UCSD-AML1 (cell line): ENCODE results near the gene ERN1.
"Not testable (repeated sequence)": the region's sequence is repeated elsewhere in the genome, so short reads cannot be mapped to it uniquely, and the experiment has no call there.

ENCODE experiments used
- DNase-seq: peaks from one replicate; lab custom pipeline; 2025; ENCODE audit not compliant: unreplicated experiment; lab: John Stamatoyannopoulos, UW

Gene ERN1

DNA sequence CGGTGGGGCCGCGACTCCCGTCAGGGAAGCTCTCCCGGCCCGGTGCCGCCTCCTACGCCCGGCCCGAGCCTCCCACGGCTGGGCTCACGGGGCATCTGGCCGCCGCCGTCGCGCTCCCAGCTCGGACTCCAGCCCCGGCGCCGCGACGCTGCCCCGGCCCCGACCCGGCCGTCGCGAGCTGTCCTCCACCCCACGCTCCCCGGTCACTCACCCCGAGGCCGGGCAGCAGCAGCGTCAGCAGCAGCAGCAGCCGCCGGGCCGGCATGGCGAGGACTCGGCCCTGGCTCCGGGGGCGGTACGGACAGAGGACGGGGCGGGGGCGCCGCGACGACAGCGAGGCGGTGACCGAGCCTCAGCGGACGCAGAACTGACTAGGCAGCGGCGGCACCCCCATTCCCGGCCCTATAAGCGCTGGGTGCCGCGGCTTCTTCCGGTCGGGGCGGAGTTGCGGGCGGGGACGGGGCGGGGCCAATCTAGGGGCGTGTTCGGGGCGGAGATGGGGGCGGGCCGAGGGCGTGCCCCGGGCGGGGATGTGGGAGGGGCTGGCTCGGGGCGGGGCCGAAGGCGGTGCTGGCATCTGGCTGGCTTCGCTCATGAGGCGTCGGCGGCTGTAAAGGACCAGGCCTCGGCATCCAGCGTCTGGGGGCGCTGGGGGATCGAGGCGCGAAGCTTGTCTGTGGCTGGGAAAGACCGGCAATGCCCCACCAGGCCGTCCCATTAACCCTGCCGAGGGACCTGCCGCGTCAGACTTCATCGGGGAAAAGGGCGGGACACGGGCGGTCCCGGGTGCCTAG, at the start of gene ERN1:
TSS of gene ERN1 (minus strand) at position 380 of the 794 bp plus-strand sequence. CDS start at position 265, 115 bp downstream.
- peak; percentile 93 for DNase-seq

GRCh38 chr17:64179024-64179423, 49.1 kb upstream of the ERN1 start:
- not testable (repeated sequence) for DNase-seq

- DNase-seq: no peak
Measured at GRCh38 chr17:64178011-64178825, 48.3 kb upstream of the ERN1 start.

- DNase-seq: no peak
Measured at GRCh38 chr17:64177311-64178010, 47.5 kb upstream of the ERN1 start.

GRCh38 chr17:64176556-64176955, 46.6 kb upstream of the ERN1 start:
- no peak for DNase-seq

GRCh38 chr17:64174686-64175456, 44.9 kb upstream of the ERN1 start:
- DNase-seq: no peak

DNA sequence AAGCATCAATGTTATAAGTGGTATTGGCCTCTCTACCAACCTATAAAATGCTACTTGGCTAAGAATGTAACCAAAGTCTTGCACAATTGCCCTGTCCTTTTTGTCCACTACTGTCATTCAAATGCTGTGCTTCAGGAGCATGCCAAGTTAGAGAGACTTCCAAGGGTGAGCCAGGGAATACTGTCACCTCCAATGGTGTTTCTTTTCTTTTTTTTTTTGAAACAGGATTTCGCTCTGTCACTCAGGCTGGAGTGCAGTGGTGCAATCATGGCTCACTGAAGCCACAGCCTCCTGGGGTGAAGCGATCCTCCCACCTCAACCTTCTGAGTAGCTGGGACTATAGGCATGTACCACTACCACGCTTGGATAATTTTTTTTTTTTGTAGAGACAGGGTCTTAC, 43.7 kb upstream of the ERN1 start:
- no peak for DNase-seq

DNA sequence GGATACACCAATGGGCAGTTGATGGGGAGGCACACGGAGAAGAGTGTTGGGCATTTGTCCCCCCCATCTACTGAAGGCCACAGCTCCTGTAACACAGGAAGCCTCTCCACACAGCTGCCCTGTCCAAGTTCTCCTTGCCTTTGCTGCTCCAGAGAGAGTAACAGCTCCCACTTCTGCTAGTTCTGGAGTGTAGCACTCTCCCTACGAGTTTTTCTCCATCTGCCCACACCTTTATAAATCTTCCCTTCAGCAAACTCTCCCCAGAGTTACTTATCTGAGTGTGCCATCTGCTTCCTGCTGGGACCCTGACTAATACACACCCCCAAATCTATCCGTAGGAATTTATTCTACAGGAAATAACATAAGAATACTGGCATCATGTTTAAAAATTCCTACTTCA, 42.6 kb upstream of the ERN1 start:
- DNase-seq: no peak

- DNase-seq: no peak
Measured at GRCh38 chr17:64171041-64171440, 41.1 kb upstream of the ERN1 start.

- DNase-seq: no peak
Measured at GRCh38 chr17:64170286-64170685, 40.3 kb upstream of the ERN1 start.

- not testable (repeated sequence) for DNase-seq
Measured at GRCh38 chr17:64167666-64168065, 37.7 kb upstream of the ERN1 start.

DNA sequence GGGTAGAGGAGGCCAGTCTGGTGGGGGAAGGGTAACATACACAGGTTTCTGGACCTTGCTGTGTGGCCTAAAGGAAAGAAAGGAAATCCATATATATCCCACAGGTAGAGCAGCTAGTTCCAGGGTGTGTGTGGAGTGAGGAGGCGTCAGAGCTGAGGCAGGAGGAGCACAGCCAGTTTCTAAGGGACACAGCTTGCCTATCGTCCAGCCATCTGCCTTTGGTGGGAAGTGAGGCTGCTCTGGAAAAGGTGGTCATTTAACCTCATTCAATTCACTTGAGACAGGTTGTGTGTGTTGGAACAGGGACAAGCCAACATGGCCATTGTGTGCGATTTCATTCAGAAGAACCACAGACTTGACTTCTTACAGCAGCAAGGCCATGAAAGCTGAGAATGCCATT, 36.9 kb upstream of the ERN1 start:
- DNase-seq: no peak

GRCh38 chr17:64165347-64165746, 35.4 kb upstream of the ERN1 start:
- DNase-seq: no peak

DNA sequence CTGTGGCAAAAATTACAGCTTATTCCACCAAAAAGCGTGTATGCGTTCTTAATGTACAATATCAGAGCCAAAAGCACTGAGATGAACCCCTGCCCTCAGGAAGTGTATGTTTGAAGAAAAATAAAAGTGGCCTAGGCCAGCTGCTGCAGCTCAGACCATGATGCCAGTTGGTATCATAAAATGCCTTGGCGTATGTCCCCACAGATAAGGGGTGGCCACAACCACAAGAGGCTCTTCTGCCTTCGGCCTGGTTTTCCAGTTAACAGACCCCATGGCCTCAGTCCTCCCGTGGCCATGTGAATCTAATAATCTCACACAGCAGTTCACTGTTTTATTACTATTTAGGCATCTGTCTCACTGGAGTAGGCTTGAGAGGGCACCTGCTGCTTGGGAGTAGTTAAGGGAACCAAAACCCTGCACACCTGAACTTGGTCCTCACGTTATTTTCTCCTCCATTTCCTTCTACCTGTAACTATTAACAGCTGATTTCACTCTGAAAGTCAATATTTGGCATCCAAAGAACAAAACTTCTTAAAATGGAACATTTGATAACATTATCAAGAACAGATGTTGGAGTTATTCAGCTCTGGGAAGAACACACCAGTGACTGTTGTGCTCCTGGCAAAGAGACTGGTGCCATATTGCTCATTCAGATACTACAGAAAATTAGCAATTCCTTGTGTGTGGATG, 34.8 kb upstream of the ERN1 start:
- no peak for DNase-seq

DNA sequence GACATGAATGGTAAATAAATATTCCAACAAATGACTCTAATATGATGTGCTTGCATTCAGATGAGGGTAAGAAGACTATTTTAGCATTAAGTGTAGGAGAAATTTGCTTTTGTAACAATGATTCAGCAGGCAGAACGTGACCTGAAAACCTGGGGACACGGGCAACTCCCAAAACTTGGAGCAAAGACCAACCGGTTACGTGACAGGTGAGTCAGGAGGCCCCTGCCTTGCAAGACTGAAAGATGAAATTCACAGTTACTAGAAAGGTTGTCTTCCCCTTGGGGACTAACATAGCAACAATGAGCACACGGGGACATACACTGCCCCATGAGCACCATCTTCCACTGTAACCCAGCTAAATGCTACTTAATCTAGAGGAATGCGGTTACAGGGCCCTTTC, 33.5 kb upstream of the ERN1 start:
- DNase-seq: no peak

DNA sequence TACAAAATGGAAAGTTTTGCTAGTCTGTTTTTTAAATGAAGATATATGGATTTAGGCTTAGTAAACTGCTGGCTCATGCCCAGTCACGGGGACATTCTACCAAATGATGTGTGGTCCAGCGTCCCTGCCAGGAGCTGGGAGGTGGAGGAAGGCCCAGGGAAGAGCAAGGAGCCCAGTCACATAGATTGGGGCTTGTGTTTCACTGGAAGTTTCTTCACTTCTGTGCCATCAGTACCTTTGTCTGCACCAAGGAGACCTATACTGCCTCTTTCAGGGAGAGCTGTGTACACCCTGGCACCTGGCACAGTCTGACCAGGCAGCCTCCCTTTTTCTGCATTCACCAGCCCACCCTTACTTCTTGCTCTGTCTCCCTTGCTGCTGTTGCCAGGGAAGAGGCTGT, 32.6 kb upstream of the ERN1 start:
- DNase-seq: no peak

GRCh38 chr17:64161380-64162176, 31.6 kb upstream of the ERN1 start:
- no peak for DNase-seq

GRCh38 chr17:64160378-64160777, 30.4 kb upstream of the ERN1 start:
- DNase-seq: no peak

DNA sequence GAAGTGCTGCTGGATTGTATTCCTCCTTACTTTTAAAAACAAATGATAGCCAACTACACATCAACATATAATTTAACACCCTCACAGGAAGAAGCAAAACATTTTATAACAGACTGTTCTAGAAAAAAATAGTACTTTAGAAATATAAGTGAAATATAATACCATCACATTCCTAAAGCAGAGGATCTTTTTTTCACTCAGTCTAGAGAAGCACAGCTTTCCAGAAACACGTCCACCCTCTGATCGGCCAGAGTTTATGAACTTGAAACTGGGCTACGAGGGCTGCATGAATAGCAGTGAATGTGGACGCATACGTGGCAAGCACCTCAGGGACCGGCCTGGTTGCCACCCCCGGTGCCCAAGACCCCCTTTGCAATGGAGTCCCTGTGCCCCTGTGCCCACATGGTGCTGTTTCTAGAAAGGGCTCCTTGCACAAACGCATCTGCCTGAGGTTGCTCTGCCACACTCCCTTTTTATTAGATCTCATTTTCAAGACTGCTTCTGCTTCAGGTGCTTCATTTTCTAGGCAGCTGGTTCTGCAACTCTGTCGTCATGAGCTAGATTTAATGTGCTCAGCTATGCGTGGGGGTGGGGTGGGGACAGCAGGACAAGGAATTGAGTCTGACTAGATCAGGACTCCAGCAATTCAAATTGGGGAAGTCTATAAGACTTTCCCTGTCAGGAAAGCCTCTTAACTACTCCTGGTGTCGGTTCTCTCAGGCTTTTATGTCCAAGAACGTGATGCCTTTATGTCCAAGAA, 29.1 kb upstream of the ERN1 start:
- no peak for DNase-seq
